ENCODE data around the gene TP73. TPM values are rescaled to one million over a fixed set of nuclear protein-coding genes. Genes with fewer than 3 reads are reported as not detected.

The TP73 gene
- total RNA-seq, 2 donors from 2014 or later, result 0.26 to 13.5 TPM

GRCh38 chr1:3627515-3628253, 24.6 kb upstream of the TP73 start:
- 88 to 93% methylated on average over 22 to 26 of the region's 26 CpGs for WGBS, 2 donors
- intact Hi-C loops (cut with DNase I), result no loop called here
- H3K9me3 ChIP-seq, result no peaks in the 10 kb centered on the region
- DNase-seq (no peak), ATAC-seq (no peak)
- no peaks in the 10 kb centered on the region for H3K27me3 ChIP-seq
- peaks cover 0 to 12% of the 10 kb centered on the region in 2 donors for H3K36me3 ChIP-seq (replicated peaks in 1 of 2; ENCODE audit: insufficient read depth in 1 of 2, low read depth in 2 of 2)
- peaks cover 23% of the 10 kb centered on the region for H3K4me1 ChIP-seq
- H3K27ac ChIP-seq, result no peak overlapping the region
- TF ChIP-seq POLR2A (IDR thresholded peaks at IDR 0.05), result no peak
- no peak for TF ChIP-seq CTCF (IDR thresholded peaks at IDR 0.05)
- H3K4me3 ChIP-seq, result no peak overlapping the region

- Histone ChIP-seq H3K4me1 (peaks cover 16% of the 10 kb centered on the region), H3K36me3 (replicated peaks in 1 of 2; ENCODE audit: insufficient read depth in 1 of 2, low read depth in 2 of 2) (peaks cover 0 to 12% of the 10 kb centered on the region in 2 donors), H3K27me3 (no peaks in the 10 kb centered on the region), H3K4me3 (no peak overlapping the region), H3K9me3 (no peaks in the 10 kb centered on the region), H3K27ac (no peak overlapping the region)
- WGBS, 2 donors, result 85 to 91% methylated on average over 8 to 10 of the region's 10 CpGs
- intact Hi-C loops (cut with DNase I), result no loop called here
- no peak for TF ChIP-seq CTCF (IDR thresholded peaks at IDR 0.05)
- TF ChIP-seq POLR2A (IDR thresholded peaks at IDR 0.05), result no peak
- no peak for ATAC-seq
- DNase-seq, result no peak
Measured at GRCh38 chr1:3628445-3628844, 23.9 kb upstream of the TP73 start.

GRCh38 chr1:3629561-3630160, 22.7 kb upstream of the TP73 start:
- ATAC-seq, result no peak
- 89 to 90% methylated on average over 7 to 16 of the region's 16 CpGs for whole genome bisulfite sequencing, 2 donors

GRCh38 chr1:3630161-3630611, 22.1 kb upstream of the TP73 start:
- no peak for TF ChIP-seq CTCF (IDR thresholded peaks at IDR 0.05)
- no peak for TF ChIP-seq POLR2A (IDR thresholded peaks at IDR 0.05)
- H3K9me3 ChIP-seq, result no peaks in the 10 kb centered on the region
- H3K4me1 ChIP-seq, result peaks cover 9% of the 10 kb centered on the region
- DNase-seq (no peak), ATAC-seq (no peak)
- peaks cover 0 to 15% of the 10 kb centered on the region in 2 donors for H3K36me3 ChIP-seq (replicated peaks in 1 of 2; ENCODE audit: insufficient read depth in 1 of 2, low read depth in 2 of 2)
- H3K4me3 ChIP-seq, result no peak overlapping the region
- intact Hi-C loops (cut with DNase I), result no loop called here
- WGBS, 2 donors, result 69 to 81% methylated on average over 9 to 11 of the region's 11 CpGs
- H3K27me3 ChIP-seq, result no peaks in the 10 kb centered on the region
- H3K27ac ChIP-seq, result no peak overlapping the region

More at GRCh38 chr1:3629561-3630160, 22.7 kb upstream of the TP73 start:
- Histone ChIP-seq H3K4me1 (peaks cover 9% of the 10 kb centered on the region), H3K36me3 (replicated peaks in 1 of 2; ENCODE audit: insufficient read depth in 1 of 2, low read depth in 2 of 2) (peaks cover 0 to 14% of the 10 kb centered on the region in 2 donors), H3K4me3 (no peak overlapping the region), H3K27me3 (no peaks in the 10 kb centered on the region), H3K27ac (no peak overlapping the region), H3K9me3 (no peaks in the 10 kb centered on the region)
- TF ChIP-seq POLR2A (IDR thresholded peaks at IDR 0.05) (no peak), CTCF (IDR thresholded peaks at IDR 0.05) (no peak)
- intact Hi-C loops (cut with DNase I), result no loop called here
- no peak for DNase-seq
